GM18505 (cell line): ENCODE results near the gene PCYT2.
A peak's percentile ranks its signal among the peaks of the same experiment; 100 is the strongest.

Experiments
- ATAC-seq: cut with Tn5 transposase; IDR thresholded peaks from one replicate; pipeline ENCODE4 v1.9.1; 2021; ENCODE audit not compliant: unreplicated experiment
- POLR2A ChIP-seq: IDR thresholded peaks from 4 replicates; pipeline ENCODE4 v1.6.1; 2011; ENCODE audit warnings: borderline replicate concordance; ENCODE audit not compliant: insufficient read depth, insufficient read length; ENCODE audit errors: extremely low read depth

The PCYT2 gene

DNA sequence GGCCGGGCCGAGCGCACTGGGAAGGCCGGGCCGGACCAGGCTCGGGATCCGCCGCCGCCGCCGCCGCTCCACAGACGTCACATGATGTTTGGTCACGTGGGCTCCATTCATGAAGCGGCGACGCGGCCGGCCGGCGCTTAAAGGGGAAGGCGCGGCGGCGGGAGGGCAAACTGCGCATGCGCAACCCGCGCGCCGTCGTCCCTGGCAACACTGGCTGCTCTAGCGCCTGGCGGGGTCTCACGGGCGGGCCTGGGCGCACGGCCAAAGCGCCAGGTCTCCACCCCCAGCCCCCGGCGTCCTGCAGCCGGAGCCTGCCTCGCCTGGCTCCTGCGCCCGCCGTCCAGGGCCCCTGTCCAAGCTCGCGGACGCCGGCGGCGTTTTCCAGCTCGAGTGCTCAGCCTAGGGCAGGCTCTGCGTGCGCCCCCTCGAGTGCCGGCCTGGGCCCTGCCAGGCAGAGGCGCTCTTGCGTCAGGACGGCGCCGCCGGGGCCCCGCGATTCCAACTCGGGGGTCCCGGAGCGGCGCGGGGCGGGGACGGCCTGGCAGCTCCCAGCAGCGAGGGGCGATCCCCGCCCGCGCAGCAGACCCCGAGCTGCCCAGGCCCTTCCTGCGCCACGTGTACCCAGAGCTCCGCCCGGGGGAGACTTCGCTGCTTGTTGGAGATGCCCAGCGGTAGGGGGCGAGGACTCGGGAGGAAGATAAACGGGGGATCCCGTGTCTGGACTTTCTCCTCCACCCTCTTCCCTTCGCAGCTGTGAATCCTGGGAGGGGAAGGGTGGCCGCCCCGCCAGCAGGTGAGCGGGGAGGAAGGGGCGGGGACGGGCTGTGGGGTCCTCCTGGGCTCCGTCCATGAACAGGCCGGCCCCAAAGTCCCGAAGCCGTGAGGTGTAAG, 16.7 kb upstream of the PCYT2 start, which contains the start of gene MAFG:
TSS of gene MAFG (minus strand) at position 83 of the 891 bp plus-strand sequence. CDS start 4,550 bp downstream, outside the sequence.
- peak; percentile 16 for TF ChIP-seq POLR2A
- peak; percentile 55 for ATAC-seq

- peak; percentile 13 for ATAC-seq
- TF ChIP-seq POLR2A = no peak
Observed at GRCh38 chr17:81927152-81927652, 16.0 kb upstream of the PCYT2 start.

- peak; percentile 13 for ATAC-seq
- no peak for TF ChIP-seq POLR2A
Observed at GRCh38 chr17:81926451-81927151, 15.4 kb upstream of the PCYT2 start.

DNA sequence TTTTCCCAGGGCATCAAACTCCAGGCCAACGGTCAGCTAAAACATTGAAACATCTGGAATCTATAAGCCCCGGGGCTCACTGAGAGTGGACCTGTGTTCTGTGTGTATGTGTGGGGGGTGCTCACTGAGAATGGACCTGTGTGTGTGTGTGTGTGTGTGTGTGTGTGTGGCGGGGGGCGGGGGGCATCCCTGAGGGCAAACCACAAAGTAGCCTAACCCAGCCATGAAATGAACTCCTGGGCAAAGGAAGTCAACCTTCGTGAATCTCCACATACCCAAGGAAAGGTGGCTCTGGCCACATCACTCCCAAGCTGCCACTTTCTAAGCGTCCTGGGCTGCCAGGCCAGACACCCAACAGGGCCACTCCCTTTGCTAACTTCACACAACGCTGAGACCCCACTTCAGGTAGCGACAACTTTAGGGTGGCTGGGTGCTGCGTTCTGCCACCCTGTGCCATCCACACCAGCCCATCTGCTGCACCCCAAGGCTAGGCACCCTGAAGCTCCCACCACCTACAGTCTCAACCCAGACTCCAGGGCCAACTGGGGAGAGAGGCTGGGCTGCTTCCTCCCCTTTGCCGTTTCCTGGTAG, 14.8 kb upstream of the PCYT2 start:
- ATAC-seq = no peak
- no peak for TF ChIP-seq POLR2A

- no peak for TF ChIP-seq POLR2A
- ATAC-seq = no peak
Observed at GRCh38 chr17:81924557-81925532, 13.6 kb upstream of the PCYT2 start.

DNA sequence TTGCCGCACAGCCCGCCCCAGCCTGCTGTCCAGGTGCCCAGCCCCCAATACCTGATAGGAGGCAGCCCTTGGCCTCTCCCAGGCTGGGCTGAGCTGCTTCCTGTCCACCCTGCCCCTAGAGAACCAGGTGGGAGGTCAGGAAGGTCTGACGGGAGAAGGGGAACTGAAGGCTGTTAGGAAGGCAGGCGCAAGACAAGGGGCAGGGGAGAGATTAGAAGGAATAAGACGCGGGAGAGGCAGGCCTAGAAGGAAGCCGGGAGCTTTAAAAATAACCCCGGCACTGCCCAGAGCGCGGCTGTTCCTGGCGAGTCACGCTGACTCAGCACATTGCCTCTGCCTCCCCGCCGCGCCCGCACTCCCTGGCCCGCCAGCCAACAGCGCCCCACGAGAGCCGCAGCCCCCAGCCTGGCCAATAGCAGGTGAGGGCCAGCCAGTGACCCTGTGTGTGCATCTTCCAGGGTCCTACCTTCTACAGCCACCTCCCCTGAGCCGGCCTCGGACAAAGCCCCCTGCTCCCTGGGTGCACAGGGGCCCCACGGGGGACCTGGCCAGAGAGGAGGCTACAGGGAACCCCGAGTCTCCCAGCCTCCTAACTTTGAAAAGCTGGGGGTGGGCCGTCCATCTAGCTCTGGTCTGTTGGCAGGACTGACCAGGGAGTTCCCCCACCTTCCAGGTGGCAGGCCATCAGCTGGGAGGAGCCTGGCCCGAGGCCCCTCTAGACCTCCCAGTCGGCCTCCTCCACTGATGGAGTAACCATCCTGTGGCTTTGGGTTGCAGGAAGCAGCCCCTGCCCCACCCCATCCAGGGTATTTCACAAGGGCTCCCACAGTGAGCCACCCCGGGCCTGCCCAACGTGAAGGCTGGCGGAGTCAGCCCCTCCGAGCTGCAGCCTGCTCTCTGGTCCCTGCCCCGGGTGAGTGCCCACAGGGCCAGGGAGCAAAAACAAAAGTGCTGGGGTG, 12.4 kb upstream of the PCYT2 start:
- ATAC-seq = no peak
- TF ChIP-seq POLR2A = no peak

GRCh38 chr17:81922566-81923301, 11.5 kb upstream of the PCYT2 start:
- ATAC-seq = no peak
- no peak for TF ChIP-seq POLR2A

GRCh38 chr17:81921996-81922565, 10.9 kb upstream of the PCYT2 start:
- TF ChIP-seq POLR2A = no peak
- ATAC-seq = no peak

DNA sequence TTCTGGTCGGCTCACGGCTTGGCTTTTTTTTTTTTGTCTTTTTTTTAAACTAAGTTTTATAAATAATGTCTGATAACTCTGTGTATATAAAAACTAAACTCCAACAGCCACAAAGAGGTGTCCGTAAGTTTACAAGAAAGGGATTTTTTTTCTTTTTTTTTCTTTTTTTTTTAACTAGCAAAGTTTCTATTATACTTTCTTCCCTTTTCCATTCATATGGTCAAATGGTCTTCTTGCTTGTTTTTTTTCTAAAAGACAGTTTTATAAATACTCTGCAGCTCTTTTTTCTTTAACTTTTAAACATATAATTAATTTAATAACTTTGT, 10.3 kb upstream of the PCYT2 start:
- no peak for ATAC-seq
- no peak for TF ChIP-seq POLR2A

DNA sequence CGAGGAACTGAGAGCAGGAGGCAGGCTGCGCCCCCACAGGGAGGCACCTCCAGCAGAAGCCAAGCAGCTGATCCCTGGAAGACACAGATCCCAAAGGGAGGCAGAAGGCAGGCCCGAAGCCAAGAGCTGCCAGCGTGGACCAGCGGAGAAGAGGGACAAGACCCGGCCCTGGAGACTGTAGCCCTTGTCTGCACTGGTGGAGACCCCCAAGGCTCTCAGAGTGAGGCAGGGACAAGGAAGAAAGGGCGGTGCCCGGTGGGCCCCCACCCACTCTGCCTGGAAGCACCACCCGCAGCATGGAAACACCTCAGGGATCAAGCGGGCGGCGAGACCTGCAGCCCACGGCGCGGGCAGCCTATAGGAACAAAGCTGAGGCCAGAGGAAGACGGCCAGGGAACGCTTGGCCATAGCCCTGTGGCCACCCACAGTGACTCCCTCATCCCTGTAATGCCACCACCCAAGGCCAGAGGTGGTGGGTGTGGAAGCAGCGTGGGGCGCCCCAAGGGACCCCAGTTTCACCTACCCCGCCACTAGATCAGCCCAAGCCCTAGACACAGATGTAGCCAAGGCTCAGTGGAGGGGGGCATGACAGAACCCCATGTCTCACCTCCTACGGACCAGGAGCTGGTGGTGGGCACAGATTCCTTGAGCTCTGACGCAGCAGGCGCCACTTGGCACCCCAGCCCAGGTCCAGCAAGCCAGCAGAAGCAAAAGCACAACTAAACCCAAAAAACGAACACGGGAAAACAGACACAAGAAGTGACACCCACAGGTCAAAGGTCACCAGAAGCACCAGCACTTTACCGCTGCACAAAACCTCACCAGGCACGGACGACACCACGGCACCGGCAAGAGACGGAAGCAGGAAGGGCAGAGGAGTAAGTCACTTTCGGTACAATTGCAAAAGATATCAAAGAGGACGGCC, 9.7 kb upstream of the PCYT2 start:
- no peak for ATAC-seq
- TF ChIP-seq POLR2A = no peak
